Vagina (tissue), 2 donors: ENCODE results near the gene RELCH. TPM values are rescaled to one million over a fixed set of nuclear protein-coding genes. Genes with fewer than 3 reads are reported as not detected.

Experiments
- DNase-seq, 2 donors: peaks; one replicate each; pipeline ENCODE4 v3.0.0-alpha.2; 2017; ENCODE audit errors: extremely low spot score in 2 of 2
- H3K27ac ChIP-seq: fragments of 200-600 bp; sonication (generic); one replicate; pipeline ENCODE4 v1.5.1; 2019
- H3K27me3 ChIP-seq: fragments of 200-600 bp; sonication (generic); one replicate; pipeline ENCODE4 v1.5.1; 2019
- H3K36me3 ChIP-seq, 2 donors: fragments of 200-600 bp; sonication (generic); one replicate each; pipeline ENCODE4 v1.5.1; 2017 to 2019
- H3K4me1 ChIP-seq: fragments of 200-600 bp; sonication (generic); one replicate; pipeline ENCODE4 v1.5.1; 2019
- H3K4me3 ChIP-seq, 2 donors: fragments of 200-600 bp; sonication (generic); 1 replicate in 1 of 2; 2 replicates in 1 of 2; pipeline ENCODE4 v1.5.1; 2016 to 2019
- H3K9me3 ChIP-seq: fragments of 200-600 bp; sonication (generic); one replicate; pipeline ENCODE4 v1.5.1; 2019
- CTCF ChIP-seq, 3 experiments: fragments of 450-650 bp in 2 of 3; fragments of 200-600 bp in 1 of 3; sonication (generic) in 1 of 3; IDR thresholded peaks; one replicate each; pipeline ENCODE4 v1.5.1; 2017 to 2019; ENCODE audit warnings: antibody characterized with exemption in 3 of 3, mild to moderate bottlenecking in 2 of 3, moderate library complexity in 2 of 3
- POLR2A ChIP-seq, 2 donors: fragments of 450-650 bp; IDR thresholded peaks; one replicate each; pipeline ENCODE4 v1.6.1; 2017; ENCODE audit warnings: antibody characterized with exemption in 2 of 2, mild to moderate bottlenecking in 2 of 2, moderate library complexity in 2 of 2
- POLR2AphosphoS5 ChIP-seq, 2 donors: sonication (generic); formaldehyde crosslinking; IDR thresholded peaks; one replicate each; pipeline ENCODE4 v1.9.0; 2017; ENCODE audit warnings: antibody characterized with exemption in 2 of 2, mild to moderate bottlenecking in 2 of 2, low read depth in 1 of 2; ENCODE audit not compliant: insufficient read depth in 1 of 2
- intact Hi-C: fragments of 100-400 bp; cut with DNase I; formaldehyde crosslinking; loops from one replicate; pipeline ENCODE4 v1.15.1; 2023
- total RNA-seq: library from RNA; depleted of rRNA; stranded (reverse); fragments of >200 nt; gene quantifications from one replicate; pipeline ENCODE4 v1.2.3, GENCODE V29; 2016

RELCH gene
- total RNA-seq, 1 donor from 2014 or later, result 59.9 TPM

GRCh38 chr18:62287781-62288664 is 101.0 kb downstream of the RELCH start:
- no peak for DNase-seq
- Histone ChIP-seq H3K27ac (no peak overlapping the region), H3K27me3 (no peaks in the 10 kb centered on the region), H3K4me1 (no peaks in the 10 kb centered on the region), H3K4me3 (no peak overlapping the region), H3K36me3 (peaks cover 0 to 28% of the 10 kb centered on the region in 2 donors), H3K9me3 (no peaks in the 10 kb centered on the region)
- intact Hi-C loops, result no loop called here
- TF ChIP-seq POLR2AphosphoS5 (IDR thresholded peaks at IDR 0.05; ENCODE audit: insufficient read depth in 1 of 2, low read depth in 1 of 2), result no peak
- no peak for TF ChIP-seq POLR2A (IDR thresholded peaks at IDR 0.05)
- no peak for TF ChIP-seq CTCF (IDR thresholded peaks at IDR 0.05)

- Histone ChIP-seq H3K27ac (no peak overlapping the region), H3K9me3 (no peaks in the 10 kb centered on the region), H3K4me3 (no peak overlapping the region), H3K4me1 (no peaks in the 10 kb centered on the region), H3K27me3 (no peaks in the 10 kb centered on the region), H3K36me3 (peaks cover 0 to 31% of the 10 kb centered on the region in 2 donors)
- TF ChIP-seq POLR2AphosphoS5 (IDR thresholded peaks at IDR 0.05; ENCODE audit: insufficient read depth in 1 of 2, low read depth in 1 of 2) (no peak), CTCF (IDR thresholded peaks at IDR 0.05) (no peak), POLR2A (IDR thresholded peaks at IDR 0.05) (no peak)
- DNase-seq, result no peak
- intact Hi-C loops, result no loop called here
Measured at GRCh38 chr18:62288665-62289008, 101.6 kb downstream of the RELCH start.

GRCh38 chr18:62289047-62289446 is 102.0 kb downstream of the RELCH start:
- no peak for TF ChIP-seq CTCF (IDR thresholded peaks at IDR 0.05)
- TF ChIP-seq POLR2AphosphoS5 (IDR thresholded peaks at IDR 0.05; ENCODE audit: insufficient read depth in 1 of 2, low read depth in 1 of 2), result no peak
- TF ChIP-seq POLR2A (IDR thresholded peaks at IDR 0.05), result no peak
- no peaks in the 10 kb centered on the region for H3K4me1 ChIP-seq
- no peak overlapping the region for H3K27ac ChIP-seq
- no peaks in the 10 kb centered on the region for H3K27me3 ChIP-seq
- intact Hi-C loops, result no loop called here
- DNase-seq, result no peak
- peaks cover 0 to 31% of the 10 kb centered on the region in 2 donors for H3K36me3 ChIP-seq
- no peak overlapping the region for H3K4me3 ChIP-seq
- no peaks in the 10 kb centered on the region for H3K9me3 ChIP-seq

- Histone ChIP-seq H3K27ac (no peak overlapping the region), H3K36me3 (peaks cover 0 to 22% of the 10 kb centered on the region in 2 donors)
Measured at GRCh38 chr18:62294073-62294472, 107.0 kb downstream of the RELCH start.

More at GRCh38 chr18:62294073-62294472, 107.0 kb downstream of the RELCH start:
- Histone ChIP-seq H3K4me1 (no peaks in the 10 kb centered on the region), H3K4me3 (no peak overlapping the region), H3K27me3 (no peaks in the 10 kb centered on the region), H3K9me3 (no peaks in the 10 kb centered on the region)
- no peak for DNase-seq
- intact Hi-C loops, result no loop called here
- TF ChIP-seq CTCF (IDR thresholded peaks at IDR 0.05), result no peak
- TF ChIP-seq POLR2A (IDR thresholded peaks at IDR 0.05), result no peak
- TF ChIP-seq POLR2AphosphoS5 (IDR thresholded peaks at IDR 0.05; ENCODE audit: insufficient read depth in 1 of 2, low read depth in 1 of 2), result no peak
